Activated CD4-positive, alpha-beta memory T cell treated with anti-CD3 and anti-CD28 coated beads for 36 hours (primary cell): ENCODE measurements around the gene TNFSF13. TPM values are rescaled to one million over a fixed set of nuclear protein-coding genes. Genes with fewer than 3 reads are reported as not detected.

ENCODE experiments used
- CTCF ChIA-PET: fragments of 350-600 bp; sonication (Branson Sonifier 250); formaldehyde crosslinking; loops from one replicate; lab custom pipeline; 2021; ENCODE audit warnings: antibody characterized with exemption, inconsistent platforms; lab: Charles Lee
- POLR2A ChIA-PET: fragments of 350-600 bp; sonication (Branson Sonifier 250); formaldehyde crosslinking; loops from one replicate; lab custom pipeline; 2021; ENCODE audit warnings: antibody characterized with exemption; lab: Charles Lee
- DNase-seq: peaks from one replicate; pipeline ENCODE4 v3.0.0-alpha.2; 2020
- H3K27ac Mint-ChIP-seq: one replicate; pipeline ENCODE4 v1.8.0; 2021; ENCODE audit warnings: mixed read lengths
- H3K27me3 Mint-ChIP-seq: one replicate; pipeline ENCODE4 v1.8.0; 2021; ENCODE audit warnings: mixed read lengths
- H3K36me3 Mint-ChIP-seq: one replicate; pipeline ENCODE4 v1.8.0; 2021; ENCODE audit warnings: mixed read lengths
- H3K4me1 Mint-ChIP-seq: one replicate; pipeline ENCODE4 v1.8.0; 2021; ENCODE audit warnings: low read depth, mixed read lengths
- H3K4me3 Mint-ChIP-seq: one replicate; pipeline ENCODE4 v1.8.0; 2021; ENCODE audit warnings: mild to moderate bottlenecking, mixed read lengths
- H3K9me3 Mint-ChIP-seq: one replicate; pipeline ENCODE4 v1.8.0; 2021; ENCODE audit warnings: mixed read lengths
- intact Hi-C: fragments of 100-400 bp; cut with micrococcal nuclease; formaldehyde crosslinking; loops from one replicate; pipeline ENCODE4 v1.15.1; 2023
- total RNA-seq, 2 experiments: library from RNA; stranded (reverse); gene quantifications; one replicate each; pipeline ENCODE4 v1.2.3, GENCODE V29; 2021

The TNFSF13 gene
- total RNA-seq, 2 experiments from 2014 or later, result 0.71 to 0.94 TPM

DNA sequence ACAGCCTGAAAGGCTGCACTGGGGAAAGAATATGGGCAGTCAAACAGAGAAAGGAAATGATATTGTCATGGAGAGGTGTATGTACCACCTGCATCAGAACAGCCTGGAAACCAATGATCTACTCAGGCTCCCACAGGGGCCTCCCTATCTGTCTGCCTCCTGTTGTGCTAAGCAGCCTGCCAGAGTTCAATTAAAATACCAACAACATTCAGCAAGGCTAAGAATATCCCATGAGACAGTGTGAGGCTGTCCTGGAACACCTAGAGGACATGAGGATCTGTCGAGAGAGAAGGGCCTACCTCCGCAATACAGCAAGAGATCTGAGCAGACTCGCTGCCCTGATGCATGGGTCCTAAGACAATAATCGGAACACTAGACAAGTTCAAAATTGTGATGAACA lies 47.7 kb downstream of the TNFSF13 start:
- no peaks in the 10 kb centered on the region for H3K27me3 Mint-ChIP-seq
- ChIA-PET POLR2A (no interaction called here), CTCF (interaction anchor here (1.0 kb wide), 1 partner anchor 9 kb away, joined by 3 read pairs; no protein-coding TSS in a partner anchor)
- peaks cover 36% of the 10 kb centered on the region for H3K36me3 Mint-ChIP-seq
- no peak for DNase-seq
- intact Hi-C loops, result no loop called here
- no peak overlapping the region for H3K4me3 Mint-ChIP-seq
- H3K9me3 Mint-ChIP-seq, result no peaks in the 10 kb centered on the region
- no peak overlapping the region for H3K27ac Mint-ChIP-seq
- peaks cover 15% of the 10 kb centered on the region for H3K4me1 Mint-ChIP-seq

DNA sequence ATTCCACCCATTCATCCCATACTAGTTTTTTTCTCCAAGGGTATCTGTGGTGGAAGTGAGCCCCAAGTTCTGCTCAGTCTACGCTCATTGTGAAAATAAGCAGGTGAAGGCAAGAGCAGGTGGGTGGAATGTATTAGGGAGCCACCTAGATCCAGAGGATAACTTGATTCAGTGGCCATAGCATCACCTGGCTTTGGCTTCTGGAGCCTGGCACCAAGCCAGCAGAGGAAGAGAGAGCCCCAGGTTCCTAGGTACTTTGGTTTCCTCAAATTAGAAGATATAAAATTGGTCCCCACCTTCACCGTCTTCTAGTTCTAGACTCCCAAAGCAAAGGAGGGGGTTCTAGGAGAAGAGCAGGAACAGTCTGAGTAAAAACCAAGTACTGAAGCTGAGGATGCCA lies 52.1 kb downstream of the TNFSF13 start:
- DNase-seq, result no peak
- no peak overlapping the region for H3K27ac Mint-ChIP-seq
- ChIA-PET POLR2A (no interaction called here), CTCF (interaction anchor here (5.5 kb wide), 1 partner anchor 77 kb away, joined by 38 read pairs; the partner anchor contains the start of genes TP53 and WRAP53)
- intact Hi-C loops, result no loop called here
- H3K4me1 Mint-ChIP-seq, result peaks cover 37% of the 10 kb centered on the region
- H3K27me3 Mint-ChIP-seq, result no peaks in the 10 kb centered on the region
- H3K4me3 Mint-ChIP-seq, result no peak overlapping the region
- H3K9me3 Mint-ChIP-seq, result no peaks in the 10 kb centered on the region
- peaks cover 13% of the 10 kb centered on the region for H3K36me3 Mint-ChIP-seq

Other genes starting within 250 kb of the TNFSF13 start
- 10 to 100 TPM; 34.9 to 38.7 TPM for gene GPS2, start 243.4 kb upstream of the TNFSF13 start, total RNA-seq
- 10 to 100 TPM; 26.9 to 29.3 TPM for gene NEURL4, start 229.4 kb upstream of the TNFSF13 start, total RNA-seq
- 100 to 1,000 TPM; 391 to 405 TPM for gene ACAP1, start 222.2 kb upstream of the TNFSF13 start, total RNA-seq
- 1 to 10 TPM; 2.6 to 2.8 TPM for gene KCTD11, start 206.6 kb upstream of the TNFSF13 start, total RNA-seq
- gene TMEM95, start 203.6 kb upstream of the TNFSF13 start, total RNA-seq, result not detected
- gene TNK1, start 177.7 kb upstream of the TNFSF13 start, total RNA-seq, result 1 to 10 TPM; 3.7 to 4.4 TPM
- 10 to 100 TPM; 78.2 to 87.0 TPM for gene PLSCR3, start 164.2 kb upstream of the TNFSF13 start, total RNA-seq
- gene TMEM256, start 154.7 kb upstream of the TNFSF13 start, total RNA-seq, result 10 to 100 TPM; 87.0 to 88.5 TPM
- gene NLGN2, start 150.9 kb upstream of the TNFSF13 start, total RNA-seq, result 1 to 10 TPM; 9.0 to 9.9 TPM
- not detected for gene SPEM1, start 138.4 kb upstream of the TNFSF13 start, total RNA-seq
- gene SPEM2, start 133.1 kb upstream of the TNFSF13 start, total RNA-seq, result not detected
- gene SPEM3, start 129.9 kb upstream of the TNFSF13 start, total RNA-seq, result not detected
- gene TMEM102, start 123.3 kb upstream of the TNFSF13 start, total RNA-seq, result 10 to 100 TPM; 11.4 to 11.6 TPM
- gene FGF11, start 119.2 kb upstream of the TNFSF13 start, total RNA-seq, result 1 to 10 TPM; 1.0 to 2.1 TPM
- 1 to 10 TPM; 7.7 to 8.5 TPM for gene CHRNB1, start 113.7 kb upstream of the TNFSF13 start, total RNA-seq
- gene ZBTB4, start 79.1 kb upstream of the TNFSF13 start, total RNA-seq, result 10 to 100 TPM; 16.5 to 16.7 TPM
- gene SLC35G6, start 77.3 kb upstream of the TNFSF13 start, total RNA-seq, result not detected
- gene POLR2A, start 74.4 kb upstream of the TNFSF13 start, total RNA-seq, result 100 to 1,000 TPM; 180 to 187 TPM
- 10 to 100 TPM; 19.7 to 22.4 TPM for gene TNFSF12, start 9.7 kb upstream of the TNFSF13 start, total RNA-seq
- gene SENP3, start 3.2 kb downstream of the TNFSF13 start, total RNA-seq, result 10 to 100 TPM; 50.8 to 53.2 TPM
- 10 to 100 TPM; 31.5 to 34.1 TPM for gene CD68, start 20.9 kb downstream of the TNFSF13 start, total RNA-seq
- 10 to 100 TPM; 52.6 to 52.9 TPM for gene MPDU1, start 25.1 kb downstream of the TNFSF13 start, total RNA-seq
- under 1 TPM in 1 of 2 experiments, not detected in 1; 0.29 TPM for gene SOX15, start 31.3 kb downstream of the TNFSF13 start, total RNA-seq
- gene FXR2, start 56.1 kb downstream of the TNFSF13 start, total RNA-seq, result 10 to 100 TPM; 37.5 to 40.1 TPM
- gene SAT2, start 69.1 kb downstream of the TNFSF13 start, total RNA-seq, result 10 to 100 TPM; 27.4 to 28.2 TPM
- not detected for gene SHBG, start 71.4 kb downstream of the TNFSF13 start, total RNA-seq
- gene ATP1B2, start 92.2 kb downstream of the TNFSF13 start, total RNA-seq, result under 1 TPM; 0.12 to 0.26 TPM
- 100 to 1,000 TPM; 123 to 129 TPM for gene TP53, start 128.7 kb downstream of the TNFSF13 start, total RNA-seq
- 10 to 100 TPM; 20.2 to 23.3 TPM for gene WRAP53, start 129.7 kb downstream of the TNFSF13 start, total RNA-seq
- gene EFNB3, start 146.5 kb downstream of the TNFSF13 start, total RNA-seq, result not detected
- not detected for gene DNAH2, start 159.0 kb downstream of the TNFSF13 start, total RNA-seq